Fibroblast of skin of scalp (primary cell): Measurements from ENCODE around the gene NTN5.

Experiments
- DNase-seq: peaks from one replicate; pipeline ENCODE4 v3.0.0-alpha.2; 2013

The NTN5 gene

GRCh38 chr19:48614436-48615230 lies 58.2 kb downstream of the NTN5 start, which contains the start of gene FAM83E:
Gene FAM83E, minus strand, starts transcription at chr19:48615076. Its CDS starts 1,704 bp downstream, at chr19:48613372.
- DNase-seq: no peak

- no peak for DNase-seq
Observed at GRCh38 chr19:48613852-48614435, 58.9 kb downstream of the NTN5 start.

GRCh38 chr19:48613024-48613851 lies 59.6 kb downstream of the NTN5 start:
- no peak for DNase-seq

- no peak for DNase-seq
Observed at GRCh38 chr19:48611872-48612271, 60.9 kb downstream of the NTN5 start.
